GM23338 (cell line): ENCODE results near the gene PGAP1. TPM values are rescaled to one million over a fixed set of nuclear protein-coding genes. Genes with fewer than 3 reads are reported as not detected.

Experiments
- ATAC-seq: fragments of 200-7000 bp; cut with Tn5 transposase; 3 replicates; pipeline ENCODE4 v1.9.1; 2020
- DNase-seq: peaks from one replicate; pipeline ENCODE4 v3.0.0-alpha.2; 2015; ENCODE audit warnings: low spot score
- H2AFZ ChIP-seq: fragments of 200-600 bp; sonication (generic); 2 replicates; pipeline ENCODE4 v1.8.0; 2016; ENCODE audit warnings: antibody characterized with exemption, mild to moderate bottlenecking, moderate library complexity
- H3F3A ChIP-seq: fragments of 200-600 bp; sonication (generic); replicated peaks from 2 replicates; pipeline ENCODE4 v1.8.0; 2017; ENCODE audit warnings: antibody characterized with exemption, mixed run types, low read depth
- H3K27ac ChIP-seq: fragments of 200-600 bp; sonication (generic); 2 replicates; pipeline ENCODE4 v1.6.1; 2016; ENCODE audit warnings: low read depth
- H3K27me3 ChIP-seq: fragments of 200-600 bp; sonication (generic); 2 replicates; pipeline ENCODE4 v1.8.0; 2016; ENCODE audit warnings: mild to moderate bottlenecking, mixed run types, moderate library complexity; ENCODE audit not compliant: insufficient read depth
- H3K36me3 ChIP-seq: fragments of 200-600 bp; sonication (generic); 2 replicates; pipeline ENCODE4 v1.8.0; 2016; ENCODE audit warnings: mild to moderate bottlenecking; ENCODE audit not compliant: insufficient read depth
- H3K4me1 ChIP-seq: fragments of 200-600 bp; sonication (generic); 2 replicates; pipeline ENCODE4 v1.8.0; 2016; ENCODE audit warnings: mild to moderate bottlenecking, moderate library complexity; ENCODE audit not compliant: insufficient read depth
- H3K4me2 ChIP-seq: fragments of 200-600 bp; sonication (generic); 2 replicates; pipeline ENCODE4 v1.7.1; 2017; ENCODE audit warnings: mixed run types
- H3K4me3 ChIP-seq: fragments of 200-600 bp; sonication (generic); 2 replicates; pipeline ENCODE4 v1.6.1; 2016; ENCODE audit warnings: mixed run types
- H3K79me2 ChIP-seq: fragments of 200-600 bp; sonication (generic); replicated peaks from 2 replicates; pipeline ENCODE4 v1.8.0; 2017; ENCODE audit warnings: mild to moderate bottlenecking; ENCODE audit not compliant: insufficient read depth
- H3K9me2 ChIP-seq: fragments of 200-600 bp; sonication (generic); 2 replicates; pipeline ENCODE4 v1.8.0; 2017; ENCODE audit not compliant: insufficient read depth
- H4K20me1 ChIP-seq: fragments of 200-600 bp; sonication (generic); replicated peaks from 2 replicates; pipeline ENCODE4 v1.8.0; 2017; ENCODE audit warnings: mild to moderate bottlenecking; ENCODE audit not compliant: insufficient read depth
- H3K27ac Mint-ChIP-seq: 2 replicates; pipeline ENCODE4 v1.8.0; 2020; ENCODE audit warnings: inconsistent platforms, mild to moderate bottlenecking, moderate library complexity, mixed read lengths
- H3K27me3 Mint-ChIP-seq: 3 replicates; pipeline ENCODE4 v1.8.0; 2022; ENCODE audit warnings: low read depth, mild to moderate bottlenecking, moderate library complexity, mixed read lengths, inconsistent platforms; ENCODE audit not compliant: insufficient read depth, poor library complexity
- H3K36me3 Mint-ChIP-seq: 3 replicates; pipeline ENCODE4 v1.8.0; 2021; ENCODE audit warnings: low read depth, mild to moderate bottlenecking, inconsistent platforms, moderate library complexity, mixed read lengths
- H3K4me1 Mint-ChIP-seq: 3 replicates; pipeline ENCODE4 v1.8.0; 2020; ENCODE audit warnings: mild to moderate bottlenecking, inconsistent platforms, mixed read lengths
- H3K4me3 Mint-ChIP-seq: 3 replicates; pipeline ENCODE4 v1.8.0; 2021; ENCODE audit warnings: moderate library complexity, mild to moderate bottlenecking, inconsistent platforms, mixed read lengths
- H3K9me3 Mint-ChIP-seq: 3 replicates; pipeline ENCODE4 v1.8.0; 2020; ENCODE audit warnings: moderate library complexity, mild to moderate bottlenecking, inconsistent platforms, mixed read lengths
- CREB1 ChIP-seq: fragments of 250-450 bp; sonication (Bioruptor Pico); IDR thresholded peaks from 2 replicates; pipeline ENCODE4 v1.5.0; 2020; ENCODE audit warnings: low read depth, mild to moderate bottlenecking, moderate library complexity
- EZH2 ChIP-seq: fragments of 200-600 bp; sonication (generic); IDR thresholded peaks from one replicate; pipeline ENCODE4 v1.8.0; 2017; ENCODE audit warnings: antibody characterized with exemption, mild to moderate bottlenecking, low read depth; ENCODE audit not compliant: unreplicated experiment
- EZH2phosphoT487 ChIP-seq: fragments of 200-600 bp; sonication (generic); IDR thresholded peaks from one replicate; pipeline ENCODE4 v1.8.1; 2018; ENCODE audit warnings: antibody characterized with exemption; ENCODE audit not compliant: unreplicated experiment
- JUNB ChIP-seq: IDR thresholded peaks from one replicate; pipeline ENCODE4 v1.6.1; 2016; ENCODE audit warnings: antibody characterized with exemption; ENCODE audit not compliant: unreplicated experiment
- NANOG ChIP-seq: IDR thresholded peaks from 2 replicates; pipeline ENCODE4 v1.6.1; 2016; ENCODE audit warnings: antibody characterized with exemption, borderline replicate concordance
- POLR2AphosphoS5 ChIP-seq: IDR thresholded peaks from 2 replicates; pipeline ENCODE4 v1.6.1; 2016; ENCODE audit warnings: antibody characterized with exemption, low read depth
- STAT1 ChIP-seq: IDR thresholded peaks from one replicate; pipeline ENCODE4 v1.6.1; 2016; ENCODE audit warnings: antibody characterized with exemption; ENCODE audit not compliant: unreplicated experiment
- ZNF114 ChIP-seq: fragments of 250-450 bp; sonication (Bioruptor Pico); IDR thresholded peaks from 2 replicates; pipeline ENCODE4 v1.5.0; 2020; ENCODE audit warnings: mild to moderate bottlenecking, moderate library complexity
- ZNF331 ChIP-seq: fragments of 250-450 bp; sonication (Bioruptor Pico); IDR thresholded peaks from 2 replicates; pipeline ENCODE4 v1.5.0; 2020; ENCODE audit warnings: low read depth, mild to moderate bottlenecking, moderate library complexity
- polyA plus RNA-seq: library from polyadenylated mRNA; unstranded; fragments of >200 nt; fragmentation: Nextera tagmentation; extraction: Ambion mirVana; gene quantifications from 2 replicates; pipeline ENCODE4 v1.2.1, GENCODE V29; 2016
- total RNA-seq: library from RNA; depleted of rRNA; stranded (reverse); fragments of >200 nt; shearing (Covaris generic); gene quantifications from 2 replicates; pipeline ENCODE4 v1.2.3, GENCODE V29; 2014
- TF ChIP-seq, protein P1 (sequence below): IDR thresholded peaks from 2 replicates; pipeline ENCODE4 v1.6.1; 2016; ENCODE audit warnings: antibody characterized with exemption
- TF ChIP-seq, protein P2 (sequence below): IDR thresholded peaks from one replicate; pipeline ENCODE4 v1.6.1; 2018; ENCODE audit warnings: antibody characterized with exemption; ENCODE audit not compliant: unreplicated experiment
- TF ChIP-seq, protein P3 (sequence below), 2 experiments: fragments of 200-600 bp in 1 of 2; sonication (generic) in 1 of 2; conservative IDR thresholded peaks; 2 replicates each; pipeline versions ENCODE4 v1.5.1 to v1.6.1; 2016 to 2017; ENCODE audit warnings: antibody characterized with exemption in 2 of 2, low read depth in 2 of 2, mild to moderate bottlenecking in 2 of 2, moderate library complexity in 1 of 2
- TF ChIP-seq, protein P4 (sequence below): fragments of 250-450 bp; sonication (Bioruptor Pico); IDR thresholded peaks from 2 replicates; pipeline ENCODE4 v1.5.0; 2020; ENCODE audit warnings: mild to moderate bottlenecking, moderate library complexity

The PGAP1 gene
- total and polyA plus RNA-seq, 2 experiments from 2014 or later, result 9.8 to 26.5 TPM

DNA sequence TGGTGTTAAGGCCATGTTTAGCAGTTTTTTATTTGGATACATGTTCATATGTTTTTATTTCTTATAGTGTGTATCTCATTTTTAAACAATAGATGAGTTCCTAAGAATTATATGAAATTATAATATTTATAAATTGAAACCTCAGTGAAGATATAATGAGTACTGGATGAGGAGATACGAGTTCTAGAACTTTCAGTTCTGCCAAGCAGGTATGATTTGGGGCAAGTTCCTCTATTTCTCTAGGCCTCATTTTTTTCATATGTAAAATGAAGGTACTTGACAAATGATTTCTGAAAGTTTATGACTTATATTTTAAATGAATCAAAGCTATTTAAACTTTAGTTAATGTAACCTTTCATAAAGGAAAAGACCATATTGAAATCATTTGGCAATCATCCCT is 8.2 kb upstream of the PGAP1 start (continued):
- TF ChIP-seq NANOG, result no peak
- TF ChIP-seq ZNF331 (CRISPR knock-in tag), result no peak
- no peak for TF ChIP-seq JUNB
- no peak for TF ChIP-seq EZH2phosphoT487
- TF ChIP-seq STAT1, result no peak
- TF ChIP-seq, protein P1, sequence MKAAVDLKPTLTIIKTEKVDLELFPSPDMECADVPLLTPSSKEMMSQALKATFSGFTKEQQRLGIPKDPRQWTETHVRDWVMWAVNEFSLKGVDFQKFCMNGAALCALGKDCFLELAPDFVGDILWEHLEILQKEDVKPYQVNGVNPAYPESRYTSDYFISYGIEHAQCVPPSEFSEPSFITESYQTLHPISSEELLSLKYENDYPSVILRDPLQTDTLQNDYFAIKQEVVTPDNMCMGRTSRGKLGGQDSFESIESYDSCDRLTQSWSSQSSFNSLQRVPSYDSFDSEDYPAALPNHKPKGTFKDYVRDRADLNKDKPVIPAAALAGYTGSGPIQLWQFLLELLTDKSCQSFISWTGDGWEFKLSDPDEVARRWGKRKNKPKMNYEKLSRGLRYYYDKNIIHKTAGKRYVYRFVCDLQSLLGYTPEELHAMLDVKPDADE, result no peak
- TF ChIP-seq, protein P2, sequence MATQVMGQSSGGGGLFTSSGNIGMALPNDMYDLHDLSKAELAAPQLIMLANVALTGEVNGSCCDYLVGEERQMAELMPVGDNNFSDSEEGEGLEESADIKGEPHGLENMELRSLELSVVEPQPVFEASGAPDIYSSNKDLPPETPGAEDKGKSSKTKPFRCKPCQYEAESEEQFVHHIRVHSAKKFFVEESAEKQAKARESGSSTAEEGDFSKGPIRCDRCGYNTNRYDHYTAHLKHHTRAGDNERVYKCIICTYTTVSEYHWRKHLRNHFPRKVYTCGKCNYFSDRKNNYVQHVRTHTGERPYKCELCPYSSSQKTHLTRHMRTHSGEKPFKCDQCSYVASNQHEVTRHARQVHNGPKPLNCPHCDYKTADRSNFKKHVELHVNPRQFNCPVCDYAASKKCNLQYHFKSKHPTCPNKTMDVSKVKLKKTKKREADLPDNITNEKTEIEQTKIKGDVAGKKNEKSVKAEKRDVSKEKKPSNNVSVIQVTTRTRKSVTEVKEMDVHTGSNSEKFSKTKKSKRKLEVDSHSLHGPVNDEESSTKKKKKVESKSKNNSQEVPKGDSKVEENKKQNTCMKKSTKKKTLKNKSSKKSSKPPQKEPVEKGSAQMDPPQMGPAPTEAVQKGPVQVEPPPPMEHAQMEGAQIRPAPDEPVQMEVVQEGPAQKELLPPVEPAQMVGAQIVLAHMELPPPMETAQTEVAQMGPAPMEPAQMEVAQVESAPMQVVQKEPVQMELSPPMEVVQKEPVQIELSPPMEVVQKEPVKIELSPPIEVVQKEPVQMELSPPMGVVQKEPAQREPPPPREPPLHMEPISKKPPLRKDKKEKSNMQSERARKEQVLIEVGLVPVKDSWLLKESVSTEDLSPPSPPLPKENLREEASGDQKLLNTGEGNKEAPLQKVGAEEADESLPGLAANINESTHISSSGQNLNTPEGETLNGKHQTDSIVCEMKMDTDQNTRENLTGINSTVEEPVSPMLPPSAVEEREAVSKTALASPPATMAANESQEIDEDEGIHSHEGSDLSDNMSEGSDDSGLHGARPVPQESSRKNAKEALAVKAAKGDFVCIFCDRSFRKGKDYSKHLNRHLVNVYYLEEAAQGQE, result no peak

DNA sequence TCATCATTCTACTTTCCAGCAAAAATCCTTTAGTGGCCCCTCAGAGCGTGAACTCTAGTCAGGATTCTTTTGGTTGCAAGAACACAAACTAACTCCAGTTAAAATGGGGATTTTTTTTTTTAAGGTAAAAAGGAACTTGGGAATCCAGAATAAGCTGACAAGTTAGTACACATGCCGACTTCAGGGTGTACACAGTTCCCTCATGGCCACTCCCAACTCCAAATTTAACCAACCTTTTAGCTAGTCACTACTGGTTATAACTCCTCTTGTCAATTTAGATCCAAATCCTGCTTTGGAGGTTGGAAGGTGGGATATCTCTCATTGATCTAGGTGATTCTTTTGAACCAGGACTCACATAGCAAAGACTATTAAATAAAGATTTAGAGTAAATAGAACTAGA is 5.0 kb upstream of the PGAP1 start:
- H4K20me1 ChIP-seq, result no peaks in the 10 kb centered on the region
- no peak overlapping the region for H3K27ac ChIP-seq
- no peaks in the 10 kb centered on the region for H3K36me3 Mint-ChIP-seq
- peaks cover 8% of the 10 kb centered on the region for H3K4me1 Mint-ChIP-seq
- H3K27ac Mint-ChIP-seq, result no peak overlapping the region
- peaks cover 7% of the 10 kb centered on the region for H3K4me1 ChIP-seq
- no peaks in the 10 kb centered on the region for H3K36me3 ChIP-seq
- H3F3A ChIP-seq, result no peaks in the 10 kb centered on the region
- no peaks in the 10 kb centered on the region for H3K9me3 Mint-ChIP-seq
- H3K9me2 ChIP-seq, result no peaks in the 10 kb centered on the region
- no peaks in the 10 kb centered on the region for H3K79me2 ChIP-seq
- no peak overlapping the region for H3K4me2 ChIP-seq
- ATAC-seq (no peak), DNase-seq (no peak)
- no peak overlapping the region for H3K4me3 ChIP-seq
- H3K4me3 Mint-ChIP-seq, result no peak overlapping the region
- H3K27me3 ChIP-seq, result peaks cover 9% of the 10 kb centered on the region
- peaks cover 8% of the 10 kb centered on the region for H3K27me3 Mint-ChIP-seq
- no peak overlapping the region for H2AFZ ChIP-seq
- TF ChIP-seq STAT1 (no peak), NANOG (no peak), POLR2AphosphoS5 (no peak), EZH2 (no peak), ZNF114 (no peak), CREB1 (no peak)
- TF ChIP-seq, protein P3, sequence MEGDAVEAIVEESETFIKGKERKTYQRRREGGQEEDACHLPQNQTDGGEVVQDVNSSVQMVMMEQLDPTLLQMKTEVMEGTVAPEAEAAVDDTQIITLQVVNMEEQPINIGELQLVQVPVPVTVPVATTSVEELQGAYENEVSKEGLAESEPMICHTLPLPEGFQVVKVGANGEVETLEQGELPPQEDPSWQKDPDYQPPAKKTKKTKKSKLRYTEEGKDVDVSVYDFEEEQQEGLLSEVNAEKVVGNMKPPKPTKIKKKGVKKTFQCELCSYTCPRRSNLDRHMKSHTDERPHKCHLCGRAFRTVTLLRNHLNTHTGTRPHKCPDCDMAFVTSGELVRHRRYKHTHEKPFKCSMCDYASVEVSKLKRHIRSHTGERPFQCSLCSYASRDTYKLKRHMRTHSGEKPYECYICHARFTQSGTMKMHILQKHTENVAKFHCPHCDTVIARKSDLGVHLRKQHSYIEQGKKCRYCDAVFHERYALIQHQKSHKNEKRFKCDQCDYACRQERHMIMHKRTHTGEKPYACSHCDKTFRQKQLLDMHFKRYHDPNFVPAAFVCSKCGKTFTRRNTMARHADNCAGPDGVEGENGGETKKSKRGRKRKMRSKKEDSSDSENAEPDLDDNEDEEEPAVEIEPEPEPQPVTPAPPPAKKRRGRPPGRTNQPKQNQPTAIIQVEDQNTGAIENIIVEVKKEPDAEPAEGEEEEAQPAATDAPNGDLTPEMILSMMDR (conservative IDR thresholded peaks at IDR 0.05; ENCODE audit: low read depth in 2 of 2), result no peak
- TF ChIP-seq, protein P4, sequence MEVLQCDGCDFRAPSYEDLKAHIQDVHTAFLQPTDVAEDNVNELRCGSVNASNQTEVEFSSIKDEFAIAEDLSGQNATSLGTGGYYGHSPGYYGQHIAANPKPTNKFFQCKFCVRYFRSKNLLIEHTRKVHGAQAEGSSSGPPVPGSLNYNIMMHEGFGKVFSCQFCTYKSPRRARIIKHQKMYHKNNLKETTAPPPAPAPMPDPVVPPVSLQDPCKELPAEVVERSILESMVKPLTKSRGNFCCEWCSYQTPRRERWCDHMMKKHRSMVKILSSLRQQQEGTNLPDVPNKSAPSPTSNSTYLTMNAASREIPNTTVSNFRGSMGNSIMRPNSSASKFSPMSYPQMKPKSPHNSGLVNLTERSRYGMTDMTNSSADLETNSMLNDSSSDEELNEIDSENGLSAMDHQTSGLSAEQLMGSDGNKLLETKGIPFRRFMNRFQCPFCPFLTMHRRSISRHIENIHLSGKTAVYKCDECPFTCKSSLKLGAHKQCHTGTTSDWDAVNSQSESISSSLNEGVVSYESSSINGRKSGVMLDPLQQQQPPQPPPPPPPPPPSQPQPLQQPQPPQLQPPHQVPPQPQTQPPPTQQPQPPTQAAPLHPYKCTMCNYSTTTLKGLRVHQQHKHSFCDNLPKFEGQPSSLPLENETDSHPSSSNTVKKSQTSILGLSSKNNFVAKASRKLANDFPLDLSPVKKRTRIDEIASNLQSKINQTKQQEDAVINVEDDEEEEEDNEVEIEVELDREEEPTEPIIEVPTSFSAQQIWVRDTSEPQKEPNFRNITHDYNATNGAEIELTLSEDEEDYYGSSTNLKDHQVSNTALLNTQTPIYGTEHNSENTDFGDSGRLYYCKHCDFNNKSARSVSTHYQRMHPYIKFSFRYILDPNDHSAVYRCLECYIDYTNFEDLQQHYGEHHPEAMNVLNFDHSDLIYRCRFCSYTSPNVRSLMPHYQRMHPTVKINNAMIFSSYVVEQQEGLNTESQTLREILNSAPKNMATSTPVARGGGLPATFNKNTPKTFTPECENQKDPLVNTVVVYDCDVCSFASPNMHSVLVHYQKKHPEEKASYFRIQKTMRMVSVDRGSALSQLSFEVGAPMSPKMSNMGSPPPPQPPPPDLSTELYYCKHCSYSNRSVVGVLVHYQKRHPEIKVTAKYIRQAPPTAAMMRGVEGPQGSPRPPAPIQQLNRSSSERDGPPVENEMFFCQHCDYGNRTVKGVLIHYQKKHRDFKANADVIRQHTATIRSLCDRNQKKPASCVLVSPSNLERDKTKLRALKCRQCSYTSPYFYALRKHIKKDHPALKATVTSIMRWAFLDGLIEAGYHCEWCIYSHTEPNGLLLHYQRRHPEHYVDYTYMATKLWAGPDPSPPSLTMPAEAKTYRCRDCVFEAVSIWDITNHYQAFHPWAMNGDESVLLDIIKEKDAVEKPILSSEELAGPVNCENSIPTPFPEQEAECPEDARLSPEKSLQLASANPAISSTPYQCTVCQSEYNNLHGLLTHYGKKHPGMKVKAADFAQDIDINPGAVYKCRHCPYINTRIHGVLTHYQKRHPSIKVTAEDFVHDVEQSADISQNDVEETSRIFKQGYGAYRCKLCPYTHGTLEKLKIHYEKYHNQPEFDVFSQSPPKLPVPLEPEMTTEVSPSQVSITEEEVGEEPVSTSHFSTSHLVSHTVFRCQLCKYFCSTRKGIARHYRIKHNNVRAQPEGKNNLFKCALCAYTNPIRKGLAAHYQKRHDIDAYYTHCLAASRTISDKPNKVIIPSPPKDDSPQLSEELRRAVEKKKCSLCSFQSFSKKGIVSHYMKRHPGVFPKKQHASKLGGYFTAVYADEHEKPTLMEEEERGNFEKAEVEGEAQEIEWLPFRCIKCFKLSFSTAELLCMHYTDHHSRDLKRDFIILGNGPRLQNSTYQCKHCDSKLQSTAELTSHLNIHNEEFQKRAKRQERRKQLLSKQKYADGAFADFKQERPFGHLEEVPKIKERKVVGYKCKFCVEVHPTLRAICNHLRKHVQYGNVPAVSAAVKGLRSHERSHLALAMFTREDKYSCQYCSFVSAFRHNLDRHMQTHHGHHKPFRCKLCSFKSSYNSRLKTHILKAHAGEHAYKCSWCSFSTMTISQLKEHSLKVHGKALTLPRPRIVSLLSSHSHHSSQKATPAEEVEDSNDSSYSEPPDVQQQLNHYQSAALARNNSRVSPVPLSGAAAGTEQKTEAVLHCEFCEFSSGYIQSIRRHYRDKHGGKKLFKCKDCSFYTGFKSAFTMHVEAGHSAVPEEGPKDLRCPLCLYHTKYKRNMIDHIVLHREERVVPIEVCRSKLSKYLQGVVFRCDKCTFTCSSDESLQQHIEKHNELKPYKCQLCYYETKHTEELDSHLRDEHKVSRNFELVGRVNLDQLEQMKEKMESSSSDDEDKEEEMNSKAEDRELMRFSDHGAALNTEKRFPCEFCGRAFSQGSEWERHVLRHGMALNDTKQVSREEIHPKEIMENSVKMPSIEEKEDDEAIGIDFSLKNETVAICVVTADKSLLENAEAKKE (CRISPR knock-in tag), result no peak
